Activated naive CD8-positive, alpha-beta T cell treated with anti-CD3 and anti-CD28 coated beads, Interleukin-2, amount 50 U/mL, for 16 hours (primary cell): ENCODE data around the gene CD58.
"Not testable (repeated sequence)": the region's sequence is repeated elsewhere in the genome, so short reads cannot be mapped to it uniquely, and the experiment has no call there.

Experiments
- DNase-seq: peaks from one replicate; pipeline ENCODE4 v3.0.0-alpha.2; 2020; ENCODE audit warnings: low read depth, low spot score

The CD58 gene, protein sequence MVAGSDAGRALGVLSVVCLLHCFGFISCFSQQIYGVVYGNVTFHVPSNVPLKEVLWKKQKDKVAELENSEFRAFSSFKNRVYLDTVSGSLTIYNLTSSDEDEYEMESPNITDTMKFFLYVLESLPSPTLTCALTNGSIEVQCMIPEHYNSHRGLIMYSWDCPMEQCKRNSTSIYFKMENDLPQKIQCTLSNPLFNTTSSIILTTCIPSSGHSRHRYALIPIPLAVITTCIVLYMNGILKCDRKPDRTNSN

DNA sequence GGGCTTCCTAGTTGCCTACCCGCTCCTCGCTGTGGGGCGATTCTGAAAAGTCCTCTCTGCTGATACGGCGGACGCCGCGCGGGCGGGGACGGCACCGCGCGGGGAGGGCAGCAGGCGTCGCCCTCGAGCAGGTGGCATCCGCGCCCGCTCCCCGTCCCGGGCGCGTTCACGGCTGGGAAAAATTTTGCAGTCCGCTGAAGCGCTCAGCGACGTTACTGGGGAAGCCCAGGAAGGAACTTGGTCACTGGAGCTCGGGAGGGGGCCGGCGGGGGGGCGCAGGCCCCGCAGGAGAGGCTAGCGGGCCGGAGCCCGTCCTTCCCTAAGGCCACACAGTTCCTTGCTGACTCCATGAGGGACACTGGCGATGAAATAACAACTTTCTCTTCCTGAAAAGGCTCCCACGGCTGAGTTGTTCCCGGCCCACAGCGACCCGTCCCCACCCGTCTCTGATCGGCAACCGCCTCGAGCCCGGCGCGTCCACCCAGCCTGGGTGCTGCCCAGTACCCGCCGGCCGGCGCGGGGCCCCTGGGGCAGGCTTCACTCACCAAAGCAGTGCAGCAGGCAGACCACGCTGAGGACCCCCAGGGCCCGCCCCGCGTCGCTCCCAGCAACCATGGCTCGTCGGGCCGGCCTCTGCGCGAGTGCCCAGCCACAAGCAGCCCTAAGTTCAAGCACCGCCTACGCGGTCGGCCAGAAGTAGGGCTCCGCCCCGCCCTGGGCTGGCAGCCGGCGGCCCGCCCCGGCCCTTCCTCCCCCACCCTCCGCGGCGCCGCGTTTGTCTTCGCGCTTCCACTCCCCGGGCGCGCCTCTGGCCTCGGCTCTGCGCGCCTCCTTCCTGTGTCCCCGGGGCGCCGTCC is at the start of gene CD58:
Gene CD58, minus strand, starts transcription at position 669 of the 857 bp plus-strand sequence. Its CDS starts 54 bp downstream, at position 615.
- peak; percentile 47 for DNase-seq

DNA sequence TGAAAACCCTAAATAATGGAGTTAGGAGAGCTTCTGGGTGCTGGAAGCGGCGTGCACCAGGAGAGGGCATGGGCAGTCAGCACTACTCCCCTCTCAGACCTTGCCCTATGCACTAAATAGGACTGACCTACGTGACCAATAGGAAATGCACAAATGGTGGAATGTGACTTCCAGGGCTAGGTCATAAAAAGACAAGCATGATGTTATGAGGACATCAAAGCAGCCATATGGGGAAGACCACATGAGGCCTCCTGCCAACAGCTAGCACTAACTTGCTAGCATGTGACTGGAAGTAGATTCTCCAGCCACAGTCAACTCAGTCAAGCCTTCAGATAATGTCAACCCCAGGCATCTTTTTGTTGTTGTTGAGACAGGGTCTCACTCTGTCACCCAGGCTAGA is 49.6 kb upstream of the CD58 start:
- DNase-seq = not testable (repeated sequence)

DNA sequence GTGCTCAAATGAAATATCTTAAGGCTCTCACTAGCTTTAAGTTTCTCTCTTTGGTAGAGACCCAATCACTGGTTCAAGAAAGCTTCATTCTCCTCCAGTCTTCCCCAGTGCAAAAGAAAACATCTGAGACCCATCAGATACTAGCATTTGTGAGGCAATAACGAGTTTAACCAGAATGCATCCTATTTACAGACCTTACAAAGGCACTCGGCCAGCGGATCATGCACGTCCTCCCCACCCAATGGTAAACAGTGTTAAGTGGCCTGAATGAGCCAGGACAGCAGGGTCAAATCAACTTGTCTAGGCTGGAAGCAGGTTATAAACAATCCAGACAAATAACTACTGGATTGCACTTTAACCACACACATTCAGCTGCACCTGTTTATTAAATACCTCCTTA is 48.3 kb upstream of the CD58 start:
- not testable (repeated sequence) for DNase-seq

DNA sequence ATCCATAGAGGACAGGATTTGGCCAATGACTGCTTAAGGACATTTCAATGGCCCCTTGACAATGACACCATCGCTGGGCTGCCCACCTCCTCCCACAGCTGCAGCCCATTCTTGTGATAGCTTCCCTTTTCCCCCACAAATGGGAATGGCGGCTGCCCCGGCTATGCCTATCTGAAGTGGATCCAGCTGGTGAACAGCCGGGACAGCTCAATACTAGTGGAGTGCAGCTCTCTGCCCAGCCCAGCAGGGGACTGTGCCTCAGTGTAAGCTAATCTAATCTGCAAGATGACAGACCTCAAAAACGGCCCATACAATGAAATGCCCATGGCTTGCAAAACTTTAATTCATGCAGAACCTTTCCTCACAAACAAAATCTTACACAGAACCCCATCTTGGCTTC is 47.0 kb upstream of the CD58 start:
- DNase-seq = not testable (repeated sequence)

DNA sequence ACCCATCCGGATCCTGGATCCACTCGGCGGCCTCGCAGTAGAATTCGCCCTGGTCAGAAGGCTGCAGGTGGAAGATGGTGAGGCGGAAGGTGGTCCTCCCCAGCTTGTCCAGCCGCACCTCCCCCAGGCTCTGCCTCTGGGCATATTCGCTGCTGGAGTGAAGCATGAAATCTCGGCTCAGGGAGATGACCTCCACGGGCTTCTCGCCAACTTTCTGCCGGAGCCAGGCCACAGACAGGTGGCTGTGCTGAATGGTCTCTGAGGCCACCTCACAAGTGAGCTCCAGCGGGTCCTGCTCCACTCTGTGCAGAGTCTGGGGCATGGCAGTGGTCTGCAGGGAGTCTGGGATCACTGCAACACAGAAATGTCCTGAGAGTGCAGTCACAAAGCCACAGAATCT is 43.0 kb upstream of the CD58 start:
- DNase-seq = not testable (repeated sequence)

DNA sequence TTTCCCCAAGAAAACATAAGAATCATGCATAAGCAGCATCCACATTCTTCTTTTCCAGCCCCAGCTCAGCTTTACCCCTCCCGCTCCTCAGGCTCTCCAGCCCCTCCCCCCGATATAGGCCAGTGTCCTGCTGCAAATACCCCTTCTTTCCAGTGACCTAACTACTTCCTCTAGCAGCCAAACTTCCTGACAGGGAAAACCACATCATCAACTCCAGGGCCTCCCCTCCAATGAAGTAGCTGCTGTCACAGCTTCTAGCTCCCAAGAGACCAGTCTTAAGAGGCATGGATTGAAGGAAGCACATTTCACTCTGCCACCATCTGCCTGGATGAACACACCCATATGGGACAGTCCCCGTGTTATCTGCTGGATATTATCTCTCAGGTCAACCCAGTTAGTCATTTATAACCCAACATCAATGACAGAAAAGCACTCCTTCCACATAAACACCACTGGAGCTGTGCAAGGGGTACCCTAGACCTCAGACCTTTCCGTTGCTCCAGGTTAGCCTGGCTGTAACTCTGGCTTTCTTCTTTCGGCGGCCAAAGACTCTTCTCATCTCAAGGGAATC is 39.1 kb upstream of the CD58 start:
- not testable (repeated sequence) for DNase-seq

DNA sequence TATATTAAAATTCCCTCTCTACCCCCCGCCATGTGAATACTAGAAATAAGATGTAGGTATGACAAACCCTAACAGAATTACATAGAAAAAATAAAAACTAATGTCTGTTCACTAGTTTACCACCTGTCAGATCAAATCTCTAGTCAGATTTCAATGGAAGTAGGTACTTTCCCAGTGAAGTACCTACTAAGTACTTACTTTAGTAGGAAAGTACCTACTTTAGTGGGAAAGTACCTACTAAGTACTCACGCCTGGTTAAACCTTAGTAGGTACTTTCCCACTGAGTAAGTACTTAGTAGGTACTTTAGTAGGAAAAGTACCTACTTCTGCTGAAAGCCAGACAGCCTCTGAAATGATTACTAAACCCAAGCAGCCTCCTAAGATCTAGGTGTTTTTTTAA is 38.0 kb upstream of the CD58 start:
- not testable (repeated sequence) for DNase-seq

DNA sequence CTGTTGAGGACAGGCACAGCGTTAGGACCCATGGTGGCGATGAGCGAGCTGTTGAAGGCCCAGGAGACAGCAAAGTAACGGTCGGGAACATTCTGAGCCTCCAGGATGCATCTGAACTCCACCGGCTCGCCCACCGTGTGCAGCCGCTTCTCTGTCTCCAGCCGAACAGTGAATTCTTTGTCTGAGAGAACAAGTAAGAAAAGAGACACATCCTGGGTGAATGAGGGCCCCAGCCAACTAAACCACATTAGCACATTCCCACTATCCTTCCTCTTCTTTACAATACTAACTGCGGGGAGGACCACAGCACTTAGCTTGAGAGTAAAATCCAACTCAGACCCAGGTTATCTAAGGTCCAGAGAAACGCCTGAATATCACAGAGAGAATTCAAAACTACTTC is 37.3 kb upstream of the CD58 start:
- DNase-seq = not testable (repeated sequence)

DNA sequence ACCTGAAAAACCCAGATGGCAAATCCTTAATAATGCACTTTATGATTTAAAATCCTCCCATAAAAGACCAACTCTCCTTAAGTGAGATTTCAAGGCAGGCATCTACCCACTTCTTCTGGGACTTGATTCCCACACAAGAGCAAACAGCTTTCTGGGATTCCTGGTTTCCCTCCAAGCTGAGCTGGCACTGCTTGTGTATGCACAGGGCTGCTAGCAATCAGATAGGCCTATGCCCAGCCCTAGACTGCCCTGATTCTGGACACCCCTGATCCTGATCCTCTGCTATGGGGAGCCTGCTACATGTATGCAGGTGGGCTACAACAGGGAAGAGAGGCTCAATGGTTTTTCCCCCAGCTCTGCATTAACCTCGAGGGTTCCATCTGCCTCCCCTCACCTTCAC is 36.6 kb upstream of the CD58 start:
- DNase-seq = not testable (repeated sequence)

DNA sequence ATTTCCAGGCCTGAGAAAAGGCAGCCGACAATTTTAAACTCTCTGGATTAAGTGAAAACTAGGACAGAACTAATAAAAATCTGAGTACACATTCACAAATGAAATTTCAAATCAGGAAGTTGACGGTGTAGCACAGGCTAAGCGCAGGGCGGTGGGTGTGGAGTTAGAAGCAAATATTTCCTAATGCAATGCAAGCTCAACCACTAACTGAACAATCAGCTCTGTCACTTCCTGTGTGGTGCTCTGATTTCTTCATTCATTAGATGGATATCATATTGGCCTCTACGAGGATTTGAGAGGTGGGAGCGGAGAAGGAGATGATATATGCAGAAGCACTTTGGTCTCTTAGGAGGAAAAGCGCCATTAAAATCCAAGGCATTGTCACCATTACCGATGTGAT is 35.2 kb upstream of the CD58 start:
- not testable (repeated sequence) for DNase-seq

DNA sequence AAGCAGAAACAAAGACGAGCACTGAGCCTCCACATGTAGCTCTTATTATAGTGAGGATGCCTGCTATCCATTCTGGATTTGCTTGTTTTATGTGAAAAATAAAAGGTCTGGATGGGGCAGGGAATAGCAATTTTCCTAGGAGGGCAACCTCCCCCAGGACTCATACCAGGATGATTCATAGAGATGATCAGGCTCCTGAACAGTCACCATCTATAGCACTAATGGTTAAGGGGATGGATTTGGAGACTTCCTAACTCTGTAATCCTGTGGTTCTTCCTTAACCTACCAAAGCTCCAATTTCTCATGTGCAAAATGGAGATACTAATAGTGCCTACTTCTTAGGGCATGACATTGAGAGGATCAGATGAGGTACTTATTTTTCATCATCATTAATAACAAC is 34.5 kb upstream of the CD58 start:
- no peak for DNase-seq

DNA sequence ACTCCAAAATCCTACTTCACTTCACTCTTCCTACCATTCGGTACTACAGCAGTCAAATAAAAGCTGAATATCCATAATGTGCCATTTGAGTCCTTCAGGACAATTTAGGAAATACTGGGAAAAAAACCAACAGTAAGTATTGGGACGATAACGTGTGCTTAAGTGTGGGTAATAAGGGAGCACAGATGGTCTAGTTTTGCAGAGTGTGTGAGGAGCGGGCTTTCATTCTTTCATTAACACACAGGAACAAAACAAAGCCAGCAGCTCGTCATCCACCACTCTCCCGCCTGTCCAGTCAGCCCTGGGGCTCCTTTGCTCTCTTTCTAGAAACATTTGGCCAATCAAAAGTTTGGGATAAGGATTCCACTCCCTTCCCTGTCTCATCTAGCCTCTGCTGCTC is 33.6 kb upstream of the CD58 start:
- not testable (repeated sequence) for DNase-seq

DNA sequence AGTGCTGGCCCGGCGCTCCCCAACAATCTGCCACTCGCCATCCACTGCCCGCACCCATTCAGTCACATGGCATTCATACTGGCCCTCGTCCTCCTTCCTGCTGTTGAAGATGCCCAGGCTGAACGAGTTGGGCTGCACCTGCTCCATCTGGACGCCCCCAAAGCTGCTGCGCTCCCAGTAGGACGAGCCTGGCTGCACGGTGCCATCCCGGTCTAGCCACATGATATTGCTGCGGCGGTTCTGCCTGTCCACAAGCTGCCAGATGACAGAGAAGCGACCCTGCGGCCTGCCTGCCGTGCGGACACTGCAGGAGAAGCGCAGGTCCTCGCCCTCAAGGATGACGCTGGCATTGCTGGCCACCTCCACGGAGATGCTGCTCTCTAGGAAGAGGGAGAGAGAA is 32.8 kb upstream of the CD58 start:
- not testable (repeated sequence) for DNase-seq

DNA sequence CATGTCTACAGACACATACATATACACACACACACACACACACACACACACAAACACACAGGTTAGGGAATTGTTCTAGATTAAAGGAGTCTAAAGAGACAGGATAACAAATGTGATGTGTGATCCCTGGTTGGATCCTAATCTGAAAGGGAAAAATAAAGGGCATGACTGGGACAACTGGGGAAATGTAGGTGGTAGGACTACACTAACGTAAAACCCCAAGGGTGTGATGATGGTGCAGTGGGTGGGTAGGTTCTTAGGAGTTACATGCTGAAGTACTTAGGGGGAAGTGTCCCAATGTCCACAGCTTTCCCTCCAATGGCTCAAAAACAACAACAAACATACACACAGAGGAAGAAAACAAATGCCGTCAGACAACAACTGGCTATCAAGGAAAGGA is 28.5 kb upstream of the CD58 start:
- DNase-seq = not testable (repeated sequence)

DNA sequence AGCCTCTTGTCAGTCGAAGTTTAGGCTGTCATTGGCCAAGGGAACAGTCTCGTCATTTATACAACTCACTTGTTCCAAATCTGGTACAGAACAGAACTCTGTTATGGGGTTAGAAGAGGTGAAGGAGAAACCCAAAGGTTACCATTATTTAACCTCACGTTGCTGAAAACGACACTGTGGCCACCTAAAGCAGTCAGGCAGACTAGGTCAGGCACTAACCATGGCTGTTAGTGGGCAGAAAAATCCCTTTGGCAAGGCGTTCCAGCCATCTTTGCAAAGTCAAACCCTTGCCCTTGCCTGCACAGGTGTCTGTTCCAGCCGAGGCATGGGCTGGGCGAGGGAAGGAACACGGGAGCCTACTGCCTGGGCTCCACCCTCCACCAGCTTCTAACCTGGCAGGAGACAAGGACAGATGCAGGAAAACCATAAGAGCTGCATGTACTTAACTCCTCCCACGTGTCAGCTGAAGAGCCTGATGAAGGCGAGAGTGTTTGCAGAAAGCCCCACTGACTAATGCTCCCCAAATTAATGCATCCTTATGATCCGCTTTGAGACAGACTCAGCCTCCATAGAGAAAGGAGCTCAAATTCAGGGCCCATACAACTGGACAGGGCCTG is 27.7 kb upstream of the CD58 start:
- not testable (repeated sequence) for DNase-seq

DNA sequence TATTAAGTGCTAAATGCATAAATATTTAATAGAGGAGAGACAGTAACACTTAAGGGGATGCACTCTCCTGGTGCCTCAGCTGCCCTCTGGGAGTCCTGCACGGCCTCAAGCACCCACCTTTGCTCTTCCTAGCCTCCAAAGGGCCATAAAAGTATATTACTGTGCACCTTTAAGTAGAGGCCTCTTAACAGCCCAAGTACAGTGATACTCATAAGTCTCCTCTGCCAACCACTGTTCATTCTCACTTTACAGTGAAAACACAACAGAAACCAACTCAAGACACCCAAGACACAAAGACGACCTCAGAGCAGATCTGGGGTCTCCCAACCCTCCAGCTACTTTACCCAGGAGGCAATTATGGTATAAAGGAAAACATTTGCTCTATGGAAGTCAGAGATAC is 26.6 kb upstream of the CD58 start:
- not testable (repeated sequence) for DNase-seq

DNA sequence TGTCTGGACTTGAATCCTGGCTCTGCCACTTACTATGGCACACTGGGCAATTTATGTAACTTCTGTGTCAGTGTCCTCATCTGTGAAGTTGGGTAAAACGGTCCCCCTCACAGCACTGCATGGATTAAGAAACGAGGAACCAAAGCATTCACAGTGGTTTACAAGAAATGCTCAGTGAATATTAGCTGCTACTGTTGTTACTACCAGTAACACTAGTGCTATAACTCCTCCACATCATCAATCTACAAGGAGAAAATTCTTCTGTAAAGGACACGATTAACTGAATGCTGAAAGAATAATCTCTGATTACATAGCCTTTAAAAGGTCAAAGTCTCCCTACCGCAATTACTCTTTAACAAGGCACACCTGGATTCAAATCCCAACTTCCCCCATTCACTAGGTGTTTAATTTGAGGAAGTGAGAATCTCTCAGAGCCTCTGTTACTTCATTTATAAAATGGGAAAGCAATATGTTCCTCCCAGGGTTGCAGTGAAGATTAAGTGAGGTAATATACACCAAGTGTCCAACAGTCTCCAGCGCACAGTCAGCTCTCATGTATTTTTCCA is 26.0 kb upstream of the CD58 start:
- DNase-seq = not testable (repeated sequence)

DNA sequence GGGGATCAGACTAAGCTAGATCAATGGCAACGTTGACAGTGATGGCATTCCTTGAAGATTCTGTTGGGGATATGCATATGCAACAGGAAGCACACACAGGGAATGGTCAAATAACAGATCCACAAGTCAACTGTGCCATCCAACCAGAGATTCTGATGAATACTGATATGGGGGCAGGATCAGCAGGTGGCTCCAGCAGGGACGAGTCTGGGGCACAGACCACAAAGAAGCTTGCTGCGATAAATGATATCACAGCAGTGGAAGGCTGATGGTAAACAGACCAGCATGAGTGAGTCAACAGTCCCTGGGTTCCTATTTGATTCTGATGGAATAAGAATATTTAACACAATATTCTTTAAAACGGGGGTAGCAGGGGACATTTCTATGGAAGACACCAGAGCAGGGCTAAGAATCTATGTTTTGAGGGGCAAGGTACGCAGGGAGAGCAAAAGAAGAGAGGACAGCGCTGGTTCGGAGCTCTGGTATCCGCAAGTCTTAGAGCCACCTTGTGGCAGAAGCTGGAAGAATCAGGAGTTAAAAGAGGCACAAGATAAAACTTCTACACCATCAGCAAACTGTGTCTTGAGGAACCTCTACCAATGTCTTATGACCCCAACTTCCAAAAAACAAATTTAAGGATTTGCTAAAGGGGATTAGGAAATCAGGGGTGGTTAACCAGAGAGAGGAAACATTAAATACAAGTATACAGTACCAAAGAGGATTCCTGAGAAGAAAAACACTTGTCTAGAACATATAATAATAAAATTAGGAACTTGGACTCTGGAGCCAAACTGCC is 25.3 kb upstream of the CD58 start:
- DNase-seq = peak; percentile 7

DNA sequence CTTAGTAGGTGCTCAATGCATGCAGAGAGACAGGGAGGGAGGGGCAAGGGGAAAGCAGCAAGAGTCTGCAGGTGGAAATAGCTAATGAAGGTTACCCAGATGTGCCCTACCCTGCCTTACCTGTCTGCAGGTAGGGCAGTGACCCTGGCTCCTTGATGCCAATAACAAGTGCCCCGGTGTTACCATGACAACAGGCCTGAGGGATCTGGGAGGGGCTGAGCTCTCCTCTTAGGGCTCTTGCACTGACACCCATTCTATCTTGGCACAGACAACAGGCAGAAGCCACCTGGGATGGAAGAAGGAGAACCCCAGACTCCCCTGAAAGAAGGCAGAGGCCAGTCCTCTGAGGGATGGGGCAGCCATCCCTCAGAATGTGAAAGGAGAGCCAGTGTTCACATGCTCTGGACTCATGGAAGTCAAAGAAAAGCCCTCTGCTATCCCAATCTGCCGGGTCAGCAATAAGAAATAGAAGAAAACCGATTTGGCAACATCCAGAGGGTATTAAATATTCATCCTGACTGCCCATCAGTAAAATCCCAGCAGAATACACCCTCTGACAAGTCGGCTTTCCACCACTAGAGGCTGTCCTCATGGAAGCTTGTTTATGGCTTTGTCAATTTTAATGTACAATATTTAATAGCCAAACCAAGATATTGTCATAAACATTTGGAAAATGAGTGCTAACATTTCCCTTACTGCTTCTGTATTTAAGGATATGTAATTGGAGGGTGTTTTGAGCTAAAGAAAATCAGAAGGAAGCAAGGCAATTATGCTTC is 24.4 kb upstream of the CD58 start:
- DNase-seq = not testable (repeated sequence)

DNA sequence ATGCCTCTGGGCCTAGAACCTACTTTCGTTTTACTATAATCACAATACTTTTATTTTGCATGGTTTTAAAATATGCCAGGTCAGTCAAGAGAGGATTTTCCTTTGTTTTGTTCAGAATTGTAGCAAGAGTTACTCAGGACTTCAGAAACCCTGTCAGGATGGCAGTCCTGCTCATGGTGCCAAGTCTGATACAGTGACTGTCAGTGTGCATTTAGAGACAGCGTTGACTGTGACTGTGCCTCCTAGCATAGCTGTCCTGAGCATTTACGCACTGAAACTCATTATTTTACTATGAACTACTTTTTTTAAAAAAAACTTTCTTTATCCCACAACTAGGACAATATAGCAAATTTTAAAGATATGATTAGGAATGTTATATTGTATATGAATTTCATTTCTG is 23.2 kb upstream of the CD58 start:
- DNase-seq = not testable (repeated sequence)
